ENCODE data around the gene FCSK. TPM values are rescaled to one million over a fixed set of nuclear protein-coding genes. Genes with fewer than 3 reads are reported as not detected.

The FCSK gene
- polyA plus RNA-seq, 1 experiment = 4.0 TPM

DNA sequence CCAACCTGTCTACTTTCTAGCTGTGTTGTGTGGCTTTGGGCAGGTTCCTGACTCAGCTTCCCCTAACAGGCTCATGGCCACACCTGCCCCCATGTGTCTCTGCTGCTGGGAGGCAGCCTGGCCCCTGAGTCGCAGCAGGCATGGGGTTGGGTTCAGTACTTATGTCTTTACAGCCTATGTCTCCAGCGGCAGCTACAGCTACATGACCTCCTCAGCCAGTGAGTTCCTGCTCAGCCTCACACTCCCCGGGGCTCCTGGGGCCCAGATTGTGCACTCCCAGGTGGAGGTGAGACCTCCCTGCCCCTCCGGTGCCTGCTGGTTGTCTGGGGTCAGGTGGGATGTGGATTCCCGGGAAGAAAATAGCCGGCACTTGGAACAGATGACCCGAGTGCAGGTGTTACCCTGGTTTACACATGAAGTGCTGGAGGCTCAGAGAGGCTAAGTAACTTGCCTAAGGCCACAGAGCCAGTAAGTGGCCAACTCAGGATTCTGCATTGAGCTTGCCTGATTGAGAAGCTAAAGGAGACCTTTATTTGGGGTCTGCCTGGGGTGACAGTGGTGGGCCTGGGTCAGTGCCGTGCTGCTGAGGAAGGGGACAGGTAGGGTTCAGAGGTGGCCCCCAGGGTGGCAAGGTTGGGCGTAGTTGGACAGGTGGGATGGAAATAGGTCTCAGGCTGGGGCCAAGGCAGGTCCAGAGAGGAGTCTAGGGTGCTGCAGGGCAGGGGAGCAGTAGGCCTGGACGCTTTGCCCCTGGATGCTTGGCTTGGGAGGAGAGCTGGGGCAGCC is 15.9 kb downstream of the FCSK start:
- CTCF ChIA-PET = interaction anchor here (0.6 to 0.9 kb wide), 2 partner anchors 76 to 88 kb away, joined by 3 read pairs; no protein-coding TSS in a partner anchor
- no peak for TF ChIP-seq CTCF (IDR thresholded peaks at IDR 0.05; ENCODE audit: low read depth, low read length)
- POLR2A ChIA-PET = interaction anchor here (0.8 kb wide), 1 partner anchor 244 kb away, joined by 3 read pairs; no protein-coding TSS in a partner anchor

GRCh38 chr16:70470927-70471341 is 16.5 kb downstream of the FCSK start:
- DNase-seq (ENCODE audit: low read depth, low spot score) = no peak
- H3K9me3 ChIP-seq (ENCODE audit: control insufficient read depth, insufficient read depth, low read length) = no peaks in the 10 kb centered on the region; the same call in 1 of the 2 replicates
- no peaks in the 10 kb centered on the region for H3K27me3 ChIP-seq (ENCODE audit: control insufficient read depth, insufficient read depth, low read length)
- ChIA-PET CTCF (interaction anchor here (0.6 to 0.9 kb wide), 3 partner anchors 77 to 91 kb away, joined by 3 to 4 read pairs (median 3); no protein-coding TSS in a partner anchor), POLR2A (interaction anchor here (0.6 to 0.7 kb wide), 2 partner anchors 52 to 98 kb away, joined by 4 to 7 read pairs; partner anchors contain the start of genes COG4 and SF3B3)
- no peak overlapping the region for H3K27ac ChIP-seq (ENCODE audit: low read depth, low read length)
- peak; percentile 49 for TF ChIP-seq CTCF (IDR thresholded peaks at IDR 0.05; ENCODE audit: low read depth, low read length)
- no peak overlapping the region for H3K4me3 ChIP-seq (ENCODE audit: low read depth, low read length)

More for the DNA sequence above, 15.9 kb downstream of the FCSK start:
- DNase-seq (ENCODE audit: low read depth, low spot score) = no peak
- Histone ChIP-seq H3K4me3 (ENCODE audit: low read depth, low read length) (no peak overlapping the region), H3K27ac (ENCODE audit: low read depth, low read length) (no peak overlapping the region), H3K9me3 (ENCODE audit: control insufficient read depth, insufficient read depth, low read length) (no peaks in the 10 kb centered on the region; the same call in 1 of the 2 replicates), H3K27me3 (ENCODE audit: control insufficient read depth, insufficient read depth, low read length) (no peaks in the 10 kb centered on the region)

DNA sequence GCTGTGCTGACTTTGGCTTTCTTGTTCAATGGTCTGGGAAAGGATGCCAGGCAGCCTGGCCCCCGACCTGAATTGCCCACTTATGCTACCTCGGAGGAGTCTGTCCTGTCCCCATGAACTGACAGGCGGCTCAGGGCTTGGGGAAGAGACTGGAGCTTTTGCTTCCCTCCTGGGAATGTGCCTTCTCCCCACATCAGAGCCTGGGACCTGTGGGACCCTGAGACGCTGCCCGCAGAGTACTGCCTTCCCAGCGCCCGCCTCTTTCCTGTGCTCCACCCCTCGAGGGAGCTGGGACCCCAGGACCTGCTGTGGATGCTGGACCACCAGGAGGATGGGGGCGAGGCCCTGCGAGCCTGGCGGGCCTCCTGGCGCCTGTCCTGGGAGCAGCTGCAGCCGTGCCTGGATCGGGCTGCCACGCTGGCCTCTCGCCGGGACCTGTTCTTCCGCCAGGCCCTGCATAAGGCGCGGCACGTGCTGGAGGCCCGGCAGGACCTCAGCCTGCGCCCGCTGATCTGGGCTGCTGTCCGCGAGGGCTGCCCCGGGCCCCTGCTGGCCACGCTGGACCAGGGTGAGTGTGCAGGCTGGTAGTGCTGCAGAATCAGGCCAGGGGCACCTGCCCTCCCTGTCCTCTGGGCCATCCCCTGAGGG is 18.5 kb downstream of the FCSK start:
- Histone ChIP-seq H3K4me3 (ENCODE audit: low read depth, low read length) (no peak overlapping the region), H3K27me3 (ENCODE audit: control insufficient read depth, insufficient read depth, low read length) (no peaks in the 10 kb centered on the region), H3K9me3 (ENCODE audit: control insufficient read depth, insufficient read depth, low read length) (no peaks in the 10 kb centered on the region; the same call in 1 of the 2 replicates), H3K27ac (ENCODE audit: low read depth, low read length) (no peak overlapping the region)
- TF ChIP-seq CTCF (IDR thresholded peaks at IDR 0.05; ENCODE audit: low read depth, low read length) = no peak
- ChIA-PET POLR2A (no interaction called here), CTCF (no interaction called here)
- no peak for DNase-seq (ENCODE audit: low read depth, low spot score)

GRCh38 chr16:70473446-70474319 is 19.3 kb downstream of the FCSK start:
- no peak overlapping the region for H3K4me3 ChIP-seq (ENCODE audit: low read depth, low read length)
- H3K9me3 ChIP-seq (ENCODE audit: control insufficient read depth, insufficient read depth, low read length) = no peaks in the 10 kb centered on the region; the same call in 1 of the 2 replicates
- POLR2A ChIA-PET = no interaction called here
- no peaks in the 10 kb centered on the region for H3K27me3 ChIP-seq (ENCODE audit: control insufficient read depth, insufficient read depth, low read length)
- no peak for DNase-seq (ENCODE audit: low read depth, low spot score)
- CTCF ChIA-PET = interaction anchor here (0.6 kb wide), 1 partner anchor 68 kb away, joined by 3 read pairs; no protein-coding TSS in a partner anchor
- no peak for TF ChIP-seq CTCF (IDR thresholded peaks at IDR 0.05; ENCODE audit: low read depth, low read length)
- H3K27ac ChIP-seq (ENCODE audit: low read depth, low read length) = no peak overlapping the region
